Panc1 (cell line): Measurements from ENCODE around the gene HBS1L. TPM values are rescaled to one million over a fixed set of nuclear protein-coding genes. Genes with fewer than 3 reads are reported as not detected.
A peak's percentile ranks its signal among the peaks of the same experiment; 100 is the strongest.

Experiments used
- ATAC-seq: fragments of 200-7000 bp; cut with Tn5 transposase; 2 replicates; pipeline ENCODE4 v1.9.1; 2020; ENCODE audit warnings: mild to moderate bottlenecking, moderate library complexity
- BruUV-seq: library from RNA; stranded (reverse); fragments of 400-500 nt; replicated peaks from 2 replicates; lab custom pipeline; 2021; lab: Mats Ljungman, UMichigan
- CTCF ChIA-PET: fragments of 300-600 bp; sonication (Branson Sonifier 250); formaldehyde crosslinking; loops from one replicate; lab custom pipeline; 2022; ENCODE audit warnings: antibody characterized with exemption; lab: Charles Lee
- POLR2A ChIA-PET: fragments of 300-600 bp; sonication (Branson Sonifier 250); formaldehyde crosslinking; loops from one replicate; lab custom pipeline; 2022; ENCODE audit warnings: antibody characterized with exemption; lab: Charles Lee
- DNase-seq: peaks from one replicate; pipeline ENCODE4 v3.0.0-alpha.2; 2010; ENCODE audit warnings: low read depth, low spot score
- H3K27ac ChIP-seq: 2 replicates; pipeline ENCODE4 v1.5.1; 2011; ENCODE audit warnings: mild to moderate bottlenecking, low read length, inconsistent platforms
- H3K27me3 ChIP-seq: fragments of 200-500 bp; sonication (Bioruptor generic); 2 replicates; pipeline ENCODE4 v1.6.0; 2014; ENCODE audit warnings: low read length, inconsistent platforms; ENCODE audit not compliant: control insufficient read depth, insufficient read depth
- H3K36me3 ChIP-seq: fragments of 200-500 bp; sonication (Bioruptor generic); 2 replicates; pipeline ENCODE4 v1.5.1; 2014; ENCODE audit warnings: inconsistent platforms, mild to moderate bottlenecking, low read length, moderate library complexity; ENCODE audit not compliant: control insufficient read depth, insufficient read depth
- H3K4me1 ChIP-seq: 2 replicates; pipeline ENCODE4 v1.5.1; 2011; ENCODE audit warnings: inconsistent platforms, mild to moderate bottlenecking, low read length, moderate library complexity; ENCODE audit not compliant: control insufficient read depth, insufficient read depth
- H3K4me3 ChIP-seq, 2 experiments: 2 replicates each; pipeline ENCODE4 v1.5.1; 2011 to 2012; ENCODE audit warnings: low read depth in 2 of 2, low read length in 2 of 2, mild to moderate bottlenecking in 2 of 2, inconsistent platforms in 1 of 2, moderate library complexity in 1 of 2
- H3K9me3 ChIP-seq: fragments of 200-500 bp; sonication (Bioruptor generic); 2 replicates; pipeline ENCODE4 v1.5.1; 2014; ENCODE audit warnings: low read depth, mild to moderate bottlenecking, inconsistent platforms, low read length, moderate library complexity; ENCODE audit not compliant: control insufficient read depth, insufficient read depth
- POLR2AphosphoS5 ChIP-seq: IDR thresholded peaks from 2 replicates; pipeline ENCODE4 v1.6.1; 2012; ENCODE audit warnings: mild to moderate bottlenecking, low read depth, low read length, moderate library complexity
- SIN3A ChIP-seq: IDR thresholded peaks from 2 replicates; pipeline ENCODE4 v1.6.1; 2012; ENCODE audit warnings: low read depth, mild to moderate bottlenecking, low read length, moderate library complexity, borderline replicate concordance; ENCODE audit not compliant: insufficient read depth
- TCF7L2 ChIP-seq: IDR thresholded peaks from 2 replicates; pipeline ENCODE4 v1.6.1; 2011; ENCODE audit warnings: mild to moderate bottlenecking, low read depth, low read length, inconsistent platforms
- in situ Hi-C: cut with HindIII; loops from 2 replicates; pipeline ENCODE4 v1.10.0; 2016; ENCODE audit warnings: low sequenced_read_pairs, low pct_unique_long_range_greater_than_20kb
- intact Hi-C: fragments of 100-400 bp; cut with micrococcal nuclease; formaldehyde crosslinking; loops from one replicate; pipeline ENCODE4 v1.10.0; 2022; ENCODE audit not compliant: unreplicated experiment
- microRNA-seq: library from miRNA; unstranded; fragments of <30 nt; microRNA quantifications from one replicate; pipeline ENCODE4 v1.1.0, GENCODE V29; 2020; ENCODE audit not compliant: unreplicated experiment
- total RNA-seq: library from RNA; stranded (reverse); gene quantifications from one replicate; pipeline ENCODE4 v1.2.1, GENCODE V29; 2021; ENCODE audit not compliant: unreplicated experiment
- TF ChIP-seq, protein P1 (sequence below): fragments of 450-650 bp; IDR thresholded peaks from 2 replicates; pipeline ENCODE4 v1.5.1; 2017; ENCODE audit warnings: mild to moderate bottlenecking
- TF ChIP-seq, protein P2 (sequence below), 2 experiments: IDR thresholded peaks; 2 replicates each; pipeline ENCODE4 v1.6.1; 2011 to 2012; ENCODE audit warnings: low read depth in 2 of 2, control low read depth in 1 of 2, low read length in 1 of 2, mild to moderate bottlenecking in 1 of 2, moderate library complexity in 1 of 2; ENCODE audit not compliant: insufficient read depth in 1 of 2

Gene HBS1L
- total RNA-seq, 1 experiment from 2014 or later, result 79.2 TPM

DNA sequence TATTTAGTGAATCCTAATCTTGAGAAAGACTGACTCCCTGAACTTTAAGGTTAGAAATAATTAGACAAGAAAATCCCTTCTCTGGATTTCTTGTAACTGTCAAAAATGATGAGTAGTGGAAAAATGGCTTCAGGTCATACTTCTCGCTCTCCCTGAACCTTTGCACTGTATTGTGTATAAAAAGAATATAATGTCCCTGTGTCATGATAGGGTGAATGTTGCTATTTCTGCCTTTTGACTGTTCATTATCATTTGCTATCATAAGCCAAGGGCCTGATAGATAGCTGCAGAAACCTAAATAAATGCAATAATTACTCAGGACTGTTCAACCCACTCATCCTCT, 144.1 kb downstream of the HBS1L start:
- no TSS peak for BruUV-seq

More for the DNA sequence above, 144.1 kb downstream of the HBS1L start:
- Histone ChIP-seq H3K36me3 (no peaks in the 10 kb centered on the region), H3K4me3 (no peak overlapping the region), H3K27ac (peak overlapping the region; percentile 46), H3K4me1 (peaks cover 13% of the 10 kb centered on the region), H3K27me3 (no peaks in the 10 kb centered on the region), H3K9me3 (no peaks in the 10 kb centered on the region)
- intact Hi-C loops (no loop called here), in situ Hi-C loops (no loop called here)
- no peak for DNase-seq
- ChIA-PET POLR2A (no interaction called here), CTCF (no interaction called here)
- no peak for ATAC-seq
- TF ChIP-seq TCF7L2, result no peak
- TF ChIP-seq, protein P1, sequence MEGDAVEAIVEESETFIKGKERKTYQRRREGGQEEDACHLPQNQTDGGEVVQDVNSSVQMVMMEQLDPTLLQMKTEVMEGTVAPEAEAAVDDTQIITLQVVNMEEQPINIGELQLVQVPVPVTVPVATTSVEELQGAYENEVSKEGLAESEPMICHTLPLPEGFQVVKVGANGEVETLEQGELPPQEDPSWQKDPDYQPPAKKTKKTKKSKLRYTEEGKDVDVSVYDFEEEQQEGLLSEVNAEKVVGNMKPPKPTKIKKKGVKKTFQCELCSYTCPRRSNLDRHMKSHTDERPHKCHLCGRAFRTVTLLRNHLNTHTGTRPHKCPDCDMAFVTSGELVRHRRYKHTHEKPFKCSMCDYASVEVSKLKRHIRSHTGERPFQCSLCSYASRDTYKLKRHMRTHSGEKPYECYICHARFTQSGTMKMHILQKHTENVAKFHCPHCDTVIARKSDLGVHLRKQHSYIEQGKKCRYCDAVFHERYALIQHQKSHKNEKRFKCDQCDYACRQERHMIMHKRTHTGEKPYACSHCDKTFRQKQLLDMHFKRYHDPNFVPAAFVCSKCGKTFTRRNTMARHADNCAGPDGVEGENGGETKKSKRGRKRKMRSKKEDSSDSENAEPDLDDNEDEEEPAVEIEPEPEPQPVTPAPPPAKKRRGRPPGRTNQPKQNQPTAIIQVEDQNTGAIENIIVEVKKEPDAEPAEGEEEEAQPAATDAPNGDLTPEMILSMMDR, result no peak
- TF ChIP-seq SIN3A, result no peak
- no peak for TF ChIP-seq POLR2AphosphoS5
- TF ChIP-seq, protein P2, sequence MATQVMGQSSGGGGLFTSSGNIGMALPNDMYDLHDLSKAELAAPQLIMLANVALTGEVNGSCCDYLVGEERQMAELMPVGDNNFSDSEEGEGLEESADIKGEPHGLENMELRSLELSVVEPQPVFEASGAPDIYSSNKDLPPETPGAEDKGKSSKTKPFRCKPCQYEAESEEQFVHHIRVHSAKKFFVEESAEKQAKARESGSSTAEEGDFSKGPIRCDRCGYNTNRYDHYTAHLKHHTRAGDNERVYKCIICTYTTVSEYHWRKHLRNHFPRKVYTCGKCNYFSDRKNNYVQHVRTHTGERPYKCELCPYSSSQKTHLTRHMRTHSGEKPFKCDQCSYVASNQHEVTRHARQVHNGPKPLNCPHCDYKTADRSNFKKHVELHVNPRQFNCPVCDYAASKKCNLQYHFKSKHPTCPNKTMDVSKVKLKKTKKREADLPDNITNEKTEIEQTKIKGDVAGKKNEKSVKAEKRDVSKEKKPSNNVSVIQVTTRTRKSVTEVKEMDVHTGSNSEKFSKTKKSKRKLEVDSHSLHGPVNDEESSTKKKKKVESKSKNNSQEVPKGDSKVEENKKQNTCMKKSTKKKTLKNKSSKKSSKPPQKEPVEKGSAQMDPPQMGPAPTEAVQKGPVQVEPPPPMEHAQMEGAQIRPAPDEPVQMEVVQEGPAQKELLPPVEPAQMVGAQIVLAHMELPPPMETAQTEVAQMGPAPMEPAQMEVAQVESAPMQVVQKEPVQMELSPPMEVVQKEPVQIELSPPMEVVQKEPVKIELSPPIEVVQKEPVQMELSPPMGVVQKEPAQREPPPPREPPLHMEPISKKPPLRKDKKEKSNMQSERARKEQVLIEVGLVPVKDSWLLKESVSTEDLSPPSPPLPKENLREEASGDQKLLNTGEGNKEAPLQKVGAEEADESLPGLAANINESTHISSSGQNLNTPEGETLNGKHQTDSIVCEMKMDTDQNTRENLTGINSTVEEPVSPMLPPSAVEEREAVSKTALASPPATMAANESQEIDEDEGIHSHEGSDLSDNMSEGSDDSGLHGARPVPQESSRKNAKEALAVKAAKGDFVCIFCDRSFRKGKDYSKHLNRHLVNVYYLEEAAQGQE (IDR thresholded peaks at IDR 0.05; ENCODE audit: insufficient read depth in 1 of 2, low read depth in 2 of 2, low read length in 1 of 2), result no peak

Small RNAs within 50 kb of the gene (microRNA-seq; reads per million reads assigned to microRNA genes)
- 7.9 reads per million, percentile 24 among the genes with 10 or more reads in this experiment for gene MIR3662

Other genes starting within 250 kb of the HBS1L start
- not detected for gene ALDH8A1, start 104.7 kb downstream of the HBS1L start, total RNA-seq
- 1.3 TPM for gene MYB, start 126.5 kb upstream of the HBS1L start, total RNA-seq